Endometrial microvascular endothelial cells (primary cell): ENCODE data around the gene TIGD7. TPM values are rescaled to one million over a fixed set of nuclear protein-coding genes. Genes with fewer than 3 reads are reported as not detected.

Experiments used
- in situ Hi-C: cut with HindIII; loops from 2 replicates; pipeline ENCODE4 v1.10.0; 2017; ENCODE audit warnings: low sequenced_read_pairs, low pct_unique_long_range_greater_than_20kb; ENCODE audit errors: inconsistent ontology term
- total RNA-seq: library from RNA; depleted of rRNA; stranded (reverse); fragments of >200 nt; gene quantifications from one replicate; pipeline ENCODE4 v1.2.3, GENCODE V29; 2015; ENCODE audit errors: inconsistent ontology term

The TIGD7 gene
- total RNA-seq, 1 donor from 2014 or later: 0.93 TPM

GRCh38 chr16:3254309-3254708 lies 50.9 kb downstream of the TIGD7 start:
- in situ Hi-C loops: no loop called here

GRCh38 chr16:3252967-3253366 lies 52.3 kb downstream of the TIGD7 start:
- in situ Hi-C loops: no loop called here

GRCh38 chr16:3249451-3249850 lies 55.8 kb downstream of the TIGD7 start:
- in situ Hi-C loops: no loop called here

- in situ Hi-C loops: no loop called here
Observed at GRCh38 chr16:3249020-3249419, 56.2 kb downstream of the TIGD7 start.

Other genes with a start within 250 kb of the TIGD7 start
- 364 TPM for gene IL32, start 239.8 kb downstream of the TIGD7 start, total RNA-seq
- gene ZSCAN10, start 206.1 kb downstream of the TIGD7 start, total RNA-seq: not detected
- 16.2 TPM for gene ZNF205, start 192.8 kb downstream of the TIGD7 start, total RNA-seq
- 3.5 TPM for gene ZNF213, start 170.4 kb downstream of the TIGD7 start, total RNA-seq
- not detected for gene OR1F1, start 117.2 kb downstream of the TIGD7 start, total RNA-seq
- 9.8 TPM for gene ZNF200, start 70.3 kb downstream of the TIGD7 start, total RNA-seq
- gene MEFV, start 48.8 kb downstream of the TIGD7 start, total RNA-seq: not detected
- gene ZNF263, start 21.9 kb downstream of the TIGD7 start, total RNA-seq: 44.5 TPM
- 9.4 TPM for gene ZNF75A, start 67 bp upstream of the TIGD7 start, total RNA-seq
- gene OR2C1, start 50.5 kb upstream of the TIGD7 start, total RNA-seq: not detected
- 8.6 TPM for gene ZSCAN32, start 95.6 kb upstream of the TIGD7 start, total RNA-seq
- 10.2 TPM for gene ZNF174, start 95.8 kb upstream of the TIGD7 start, total RNA-seq
- gene ZNF597, start 138.1 kb upstream of the TIGD7 start, total RNA-seq: 1.7 TPM
- 14.8 TPM for gene NAA60, start 138.2 kb upstream of the TIGD7 start, total RNA-seq
- not detected for gene C16orf90, start 190.1 kb upstream of the TIGD7 start, total RNA-seq
- gene CLUAP1, start 195.6 kb upstream of the TIGD7 start, total RNA-seq: 3.9 TPM